Ovary (tissue), 9 donors: ENCODE data around the gene GRM5. TPM values are rescaled to one million over a fixed set of nuclear protein-coding genes. Genes with fewer than 3 reads are reported as not detected.
"Not testable (repeated sequence)": the region's sequence is repeated elsewhere in the genome, so short reads cannot be mapped to it uniquely, and the experiment has no call there.

Source experiments
- DNase-seq, 5 donors: peaks; one replicate each; pipeline ENCODE4 v3.0.0-alpha.2; 2019 to 2020
- H3K27ac ChIP-seq, 2 donors: fragments of 200-600 bp; one replicate each; pipeline versions ENCODE4 v1.5.1 to v1.8.0; 2019 to 2022
- H3K27me3 ChIP-seq: fragments of 200-600 bp; one replicate; pipeline ENCODE4 v1.8.0; 2022
- H3K36me3 ChIP-seq: fragments of 200-600 bp; sonication (generic); one replicate; pipeline ENCODE4 v1.5.1; 2019
- H3K4me1 ChIP-seq: one replicate; pipeline ENCODE4 v1.8.1; 2013; ENCODE audit warnings: mild to moderate bottlenecking, moderate library complexity; ENCODE audit not compliant: insufficient read depth
- H3K4me3 ChIP-seq: fragments of 200-600 bp; sonication (generic); one replicate; pipeline ENCODE4 v1.5.1; 2017
- H3K9me3 ChIP-seq, 2 donors: fragments of 200-600 bp in 1 of 2; sonication (generic) in 1 of 2; one replicate each; pipeline versions ENCODE4 v1.5.1 to v1.8.1; 2013 to 2019; ENCODE audit warnings: mild to moderate bottlenecking in 1 of 2, moderate library complexity in 1 of 2
- POLR2A ChIP-seq: fragments of 450-650 bp; IDR thresholded peaks from one replicate; pipeline ENCODE4 v1.6.1; 2017; ENCODE audit warnings: antibody characterized with exemption, mild to moderate bottlenecking, moderate library complexity
- WGBS, 3 donors: extraction: QIAGEN DNeasy Blood & Tissue Kit in 1 of 3; methylation state at CpG; one replicate each; pipeline versions ENCODE4 v1.1.5 to v1.1.7; 2013 to 2017; 5-methylcytosine and 5-hydroxymethylcytosine counted together
- intact Hi-C, 4 donors: fragments of 100-400 bp; cut with DNase I; formaldehyde crosslinking; loops; one replicate each; pipeline versions ENCODE4 v1.11.0 to v1.15.1; 2022 to 2023
- polyA plus RNA-seq, 2 donors: library from polyadenylated mRNA; stranded (reverse); fragments of 200-250 nt in 1 of 2; fragments of 350-450 nt in 1 of 2; fragmentation: Illumina TruSeq in 1 of 2; extraction: RNeasy Lipid Tissue Mini Kit (QIAGEN cat#74804) in 1 of 2; gene quantifications; one replicate each; pipeline ENCODE4 v1.2.3, GENCODE V29; 2013 to 2014
- total RNA-seq, 7 donors: library from RNA; depleted of rRNA in 2 of 7; stranded (reverse); fragments of >200 nt in 2 of 7; fragmentation: NEBNext Ultra II Directional in 3 of 7; extraction: Animal tissue kit (Norgen Biotek cat#: 25700) in 3 of 7; gene quantifications; one replicate each; pipeline versions ENCODE4 v1.1.0 to v1.2.4, GENCODE V29; 2016 to 2023
- TF ChIP-seq, protein P1 (sequence below), 3 donors: fragments of 450-650 bp in 2 of 3; fragments of 200-600 bp in 1 of 3; IDR thresholded peaks; one replicate each; pipeline versions ENCODE4 v1.5.1 to v1.8.0; 2016 to 2022; ENCODE audit warnings: antibody characterized with exemption in 3 of 3, mild to moderate bottlenecking in 1 of 3
- donor health status: DM: no; HTN: no; CAD: no; lungs with moderate emphysema.
- donor health status: DM: no; HTN: no; CAD: no.
- donor health status: Bipolar disorder and iron deficiency.
- donor health status: DM: yes; HTN: yes; CAD: no.
- donor health status: DM: no; HTN: no; CAD: no.
- donor health status: DM: yes; HTN: yes; CAD: no.

Gene GRM5
- total and polyA plus RNA-seq, 9 donors = under 0.01 to 0.03 TPM; not detected in 7

DNA sequence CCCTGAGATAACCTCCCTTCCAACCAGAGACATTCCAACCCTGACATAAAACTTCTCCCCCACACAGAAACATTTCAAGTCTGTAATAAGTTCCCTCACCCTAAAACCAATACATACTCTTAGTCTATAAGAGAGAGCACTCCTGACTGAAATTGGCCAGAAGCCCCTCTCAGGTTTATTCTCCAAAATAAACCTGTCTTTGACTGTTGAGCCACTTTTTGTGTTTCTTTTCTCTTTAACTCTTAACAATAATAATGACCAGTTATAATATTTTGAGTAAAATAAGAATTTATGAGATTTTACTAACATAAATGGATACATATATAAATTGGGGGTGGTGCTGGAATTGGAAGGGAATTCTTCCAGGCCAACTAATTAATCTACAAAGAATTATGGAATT is 93.6 kb downstream of the GRM5 start:
- Histone ChIP-seq H3K27me3 (no peaks in the 10 kb centered on the region), H3K27ac (no peak overlapping the region)
- intact Hi-C loops = no loop called here

DNA sequence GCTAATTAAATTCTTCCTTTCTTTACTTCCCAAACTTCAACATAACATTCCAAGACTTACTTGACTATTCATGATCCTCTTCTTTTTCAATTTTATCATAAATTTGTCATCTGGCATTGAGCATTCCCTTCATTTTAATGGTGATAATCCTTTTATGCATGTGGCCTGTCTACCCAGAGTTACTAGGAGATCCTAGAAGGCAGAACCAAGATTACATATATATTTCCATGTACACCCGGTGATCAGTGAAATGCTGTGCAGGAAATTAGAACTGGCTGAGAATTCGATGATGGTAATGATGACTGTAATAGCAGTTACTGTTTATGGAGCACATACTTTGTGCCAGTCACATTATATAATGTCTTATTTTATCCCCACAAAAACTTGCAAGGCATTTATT is 104.2 kb downstream of the GRM5 start:
- H3K27ac ChIP-seq, H3K4me1 ChIP-seq, DNase-seq, H3K9me3 ChIP-seq, H3K36me3 ChIP-seq, intact Hi-C loops, H3K27me3 ChIP-seq, H3K4me3 ChIP-seq: not testable (repeated sequence)
- WGBS, 3 donors = 87 to 93% (median 89%) methylated on average over 2 of the region's 2 CpGs

More for the DNA sequence above, 93.6 kb downstream of the GRM5 start:
- Histone ChIP-seq H3K4me3 (no peak overlapping the region), H3K4me1 (no peaks in the 10 kb centered on the region), H3K9me3 (no peaks in the 10 kb centered on the region), H3K36me3 (no peaks in the 10 kb centered on the region)
- no peak for DNase-seq
- no peak for TF ChIP-seq POLR2A

DNA sequence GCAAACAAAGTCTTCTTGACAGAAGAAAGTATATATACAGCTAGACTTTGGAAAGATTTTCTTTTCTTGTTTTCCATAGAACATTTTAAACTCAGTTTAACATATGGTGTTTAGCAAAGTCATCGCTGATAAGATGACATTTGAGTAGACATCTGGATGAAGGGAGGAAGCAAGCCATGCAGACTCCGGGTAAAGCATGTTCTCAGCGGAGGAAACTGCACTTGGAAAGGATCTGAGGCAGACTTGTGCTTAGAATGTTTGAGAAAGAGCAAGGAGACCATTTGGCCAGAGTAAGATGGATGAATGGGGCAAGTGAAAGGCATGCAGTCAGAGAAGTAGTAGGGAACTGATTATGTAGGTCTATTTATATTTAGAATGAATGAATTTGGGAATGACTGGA is 105.9 kb downstream of the GRM5 start:
- H3K4me3 ChIP-seq, H3K9me3 ChIP-seq, intact Hi-C loops, H3K27ac ChIP-seq, DNase-seq, H3K36me3 ChIP-seq, H3K27me3 ChIP-seq, H3K4me1 ChIP-seq: not testable (repeated sequence)
- 7 to 14% (median 8%) methylated on average over 3 of the region's 3 CpGs for WGBS, 3 donors

DNA sequence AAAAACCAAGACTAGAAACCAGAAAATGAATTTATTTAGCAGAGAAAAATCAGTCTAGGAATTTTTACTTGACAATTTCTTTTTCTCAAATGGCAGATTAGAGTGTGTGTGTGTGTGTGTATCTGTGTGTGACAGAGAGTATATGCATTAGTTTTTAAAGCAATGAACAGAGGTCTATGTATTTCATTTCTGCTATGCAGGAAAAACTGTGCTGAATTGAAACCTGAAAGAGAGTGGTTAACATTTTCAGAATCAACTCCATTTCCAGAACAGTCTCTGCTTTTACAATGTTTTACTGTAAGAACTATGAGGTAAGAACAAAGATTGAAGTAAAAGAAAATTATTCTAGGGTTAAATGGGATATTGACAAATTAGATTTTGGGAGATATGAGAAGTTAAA is 114.8 kb downstream of the GRM5 start:
- intact Hi-C loops = no loop called here
- DNase-seq = no peak
- Histone ChIP-seq H3K27ac (no peak overlapping the region), H3K4me3 (no peak overlapping the region), H3K27me3 (no peaks in the 10 kb centered on the region), H3K36me3 (no peaks in the 10 kb centered on the region), H3K9me3 (no peaks in the 10 kb centered on the region), H3K4me1 (no peaks in the 10 kb centered on the region)
- TF ChIP-seq, protein P1, sequence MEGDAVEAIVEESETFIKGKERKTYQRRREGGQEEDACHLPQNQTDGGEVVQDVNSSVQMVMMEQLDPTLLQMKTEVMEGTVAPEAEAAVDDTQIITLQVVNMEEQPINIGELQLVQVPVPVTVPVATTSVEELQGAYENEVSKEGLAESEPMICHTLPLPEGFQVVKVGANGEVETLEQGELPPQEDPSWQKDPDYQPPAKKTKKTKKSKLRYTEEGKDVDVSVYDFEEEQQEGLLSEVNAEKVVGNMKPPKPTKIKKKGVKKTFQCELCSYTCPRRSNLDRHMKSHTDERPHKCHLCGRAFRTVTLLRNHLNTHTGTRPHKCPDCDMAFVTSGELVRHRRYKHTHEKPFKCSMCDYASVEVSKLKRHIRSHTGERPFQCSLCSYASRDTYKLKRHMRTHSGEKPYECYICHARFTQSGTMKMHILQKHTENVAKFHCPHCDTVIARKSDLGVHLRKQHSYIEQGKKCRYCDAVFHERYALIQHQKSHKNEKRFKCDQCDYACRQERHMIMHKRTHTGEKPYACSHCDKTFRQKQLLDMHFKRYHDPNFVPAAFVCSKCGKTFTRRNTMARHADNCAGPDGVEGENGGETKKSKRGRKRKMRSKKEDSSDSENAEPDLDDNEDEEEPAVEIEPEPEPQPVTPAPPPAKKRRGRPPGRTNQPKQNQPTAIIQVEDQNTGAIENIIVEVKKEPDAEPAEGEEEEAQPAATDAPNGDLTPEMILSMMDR (IDR thresholded peaks at IDR 0.05) = no peak

DNA sequence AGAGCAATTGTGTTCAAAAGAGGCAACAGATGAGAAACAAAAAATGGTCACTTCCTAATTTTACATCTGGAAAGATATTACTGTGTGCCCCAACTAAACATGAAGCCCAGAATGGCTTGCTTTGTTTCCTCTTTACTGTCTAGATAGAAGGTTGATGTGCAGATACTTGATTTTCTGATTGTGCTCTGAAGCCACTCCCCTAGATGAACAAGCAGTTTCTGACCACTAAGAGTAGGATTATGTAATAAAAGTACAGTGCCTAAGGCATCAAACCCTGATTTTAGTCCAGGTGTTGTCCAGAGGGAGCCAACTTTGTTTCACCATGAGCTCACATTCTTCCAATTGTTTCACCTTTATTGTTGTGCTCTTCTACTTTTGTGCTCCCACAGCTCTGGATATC is 116.9 kb downstream of the GRM5 start:
- H3K27ac ChIP-seq, H3K27me3 ChIP-seq, H3K4me3 ChIP-seq, H3K9me3 ChIP-seq, DNase-seq, H3K4me1 ChIP-seq, H3K36me3 ChIP-seq, intact Hi-C loops: not testable (repeated sequence)

DNA sequence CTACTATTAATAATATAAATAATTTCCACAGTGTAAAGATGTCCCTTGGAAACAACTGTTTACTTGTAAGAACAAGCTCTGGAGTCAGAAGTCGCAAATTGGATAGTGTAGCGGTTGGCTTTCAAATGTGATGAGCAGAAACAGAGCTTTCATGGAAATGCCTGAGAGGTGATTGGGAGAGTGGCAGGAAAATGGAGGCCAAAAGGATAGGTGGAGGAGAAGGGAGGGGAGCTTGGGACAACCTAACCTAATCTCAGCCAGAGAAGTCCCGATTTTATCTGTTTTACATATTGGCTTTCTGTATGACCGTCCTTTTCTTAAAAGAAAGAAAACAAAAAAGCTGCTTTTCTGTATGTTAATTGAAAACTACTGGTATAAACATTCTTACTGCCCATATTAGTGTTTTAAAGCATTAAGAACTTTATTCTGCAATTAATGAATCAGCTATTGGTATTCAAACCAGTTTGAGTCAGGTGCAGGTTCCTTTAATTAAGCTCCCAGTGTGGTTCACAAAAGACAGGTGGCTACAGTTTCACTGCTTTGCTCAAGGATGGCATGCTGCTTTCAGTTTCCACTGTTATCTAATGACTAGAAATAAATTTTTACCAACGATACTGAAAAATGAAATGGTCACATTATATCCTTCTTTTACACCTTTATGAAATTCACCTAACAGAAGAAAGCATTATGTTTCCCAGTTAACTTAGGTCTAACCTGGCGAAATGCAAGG is 117.8 kb downstream of the GRM5 start:
- H3K27me3 ChIP-seq, intact Hi-C loops, H3K4me3 ChIP-seq, H3K27ac ChIP-seq, H3K36me3 ChIP-seq, H3K4me1 ChIP-seq, DNase-seq, H3K9me3 ChIP-seq: not testable (repeated sequence)
- 68 to 82% (median 79%) methylated on average over 6 of the region's 6 CpGs for WGBS, 3 donors

DNA sequence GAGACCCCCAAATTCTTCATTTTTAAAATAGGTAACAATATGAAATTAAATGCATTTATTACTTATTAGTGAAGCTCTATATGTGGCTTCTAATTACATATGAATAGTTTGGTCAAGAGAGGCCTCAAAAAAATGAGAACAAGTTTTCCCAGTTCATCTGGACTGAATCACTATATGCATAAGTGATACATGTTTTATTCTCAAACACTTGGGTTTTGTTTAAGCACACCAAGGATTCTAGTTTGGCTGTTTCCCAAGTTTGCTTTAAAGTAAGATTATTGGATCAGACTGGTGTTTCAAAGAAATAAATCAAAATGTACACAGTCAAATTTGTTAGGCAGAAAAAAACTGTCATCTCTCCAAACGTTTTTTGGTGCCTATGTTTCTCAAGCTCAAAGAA is 136.1 kb downstream of the GRM5 start:
- H3K36me3 ChIP-seq, H3K4me1 ChIP-seq, H3K27me3 ChIP-seq, DNase-seq, intact Hi-C loops, H3K9me3 ChIP-seq, H3K4me3 ChIP-seq, H3K27ac ChIP-seq: not testable (repeated sequence)
- WGBS, 3 donors = 8 to 36% (median 9%) methylated on average over 1 of the region's 1 CpG

DNA sequence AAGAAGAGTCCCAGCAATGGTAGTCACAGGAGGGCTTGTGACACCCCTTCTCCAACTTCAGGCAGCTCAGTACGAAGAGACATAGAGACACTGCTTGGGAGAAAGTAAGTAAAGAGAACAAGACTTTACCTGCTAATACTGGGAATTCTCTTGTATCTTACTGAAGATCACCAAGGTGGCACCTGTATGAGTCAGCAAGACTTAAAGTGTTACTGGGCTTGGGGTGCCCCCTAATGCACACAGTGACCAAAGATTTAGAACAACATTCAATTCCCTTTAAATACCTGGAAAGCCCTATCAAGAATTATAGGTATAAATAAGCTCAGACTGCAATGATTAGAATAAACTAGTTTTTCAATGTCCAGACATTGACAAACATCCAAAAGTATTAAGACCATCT is 148.7 kb downstream of the GRM5 start:
- H3K27ac ChIP-seq, H3K4me3 ChIP-seq, DNase-seq, H3K36me3 ChIP-seq, H3K9me3 ChIP-seq, intact Hi-C loops, H3K27me3 ChIP-seq, H3K4me1 ChIP-seq: not testable (repeated sequence)
- 94 to 96% (median 96%) methylated on average over 1 of the region's 1 CpG for WGBS, 3 donors
